ENCODE data around the gene CMTM6.
"Not testable (repeated sequence)": the region's sequence is repeated elsewhere in the genome, so short reads cannot be mapped to it uniquely, and the experiment has no call there.

CMTM6 gene, protein sequence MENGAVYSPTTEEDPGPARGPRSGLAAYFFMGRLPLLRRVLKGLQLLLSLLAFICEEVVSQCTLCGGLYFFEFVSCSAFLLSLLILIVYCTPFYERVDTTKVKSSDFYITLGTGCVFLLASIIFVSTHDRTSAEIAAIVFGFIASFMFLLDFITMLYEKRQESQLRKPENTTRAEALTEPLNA

DNA sequence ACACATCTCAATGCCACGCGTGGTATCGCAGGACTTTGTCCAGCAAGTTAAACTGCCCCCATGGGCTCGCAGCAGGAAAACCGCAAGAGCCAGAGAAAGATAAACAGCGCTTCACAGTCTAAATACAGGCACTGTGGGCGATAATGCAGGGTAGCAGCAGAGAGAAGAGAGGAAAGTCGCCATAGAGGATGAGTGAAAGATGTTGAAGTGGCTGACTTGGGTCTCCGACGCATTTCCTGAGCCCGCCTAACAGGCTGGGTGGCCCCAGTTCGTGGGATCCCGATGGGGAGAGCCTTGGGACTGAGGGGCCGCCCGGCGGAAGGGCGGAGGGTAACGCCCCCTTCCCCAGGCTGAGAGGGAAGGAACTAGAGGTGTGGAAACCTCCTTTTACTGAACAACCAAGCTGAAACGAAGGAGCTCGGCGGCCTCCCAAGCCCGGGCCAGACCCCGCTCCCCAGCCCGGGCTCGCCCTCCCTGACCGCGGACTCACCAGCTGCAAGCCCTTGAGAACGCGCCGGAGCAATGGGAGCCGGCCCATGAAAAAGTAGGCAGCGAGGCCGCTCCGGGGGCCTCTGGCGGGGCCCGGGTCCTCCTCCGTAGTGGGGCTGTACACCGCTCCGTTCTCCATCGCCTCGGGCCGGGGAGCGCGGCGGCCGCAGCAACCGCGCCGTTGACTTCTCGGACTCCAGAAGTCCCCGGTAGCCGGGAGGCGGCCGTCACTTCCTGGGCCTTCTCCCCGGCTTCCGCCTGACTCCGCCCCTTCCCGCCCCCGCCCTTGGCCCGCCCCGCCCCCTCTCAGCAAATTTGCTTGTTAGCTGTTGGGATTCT is at the start of gene CMTM6:
TSS of gene CMTM6 (minus strand) at position 735 of the 828 bp plus-strand sequence. CDS start at position 628, 107 bp downstream.
- no peaks in the 10 kb centered on the region for H3K9me3 Mint-ChIP-seq

DNA sequence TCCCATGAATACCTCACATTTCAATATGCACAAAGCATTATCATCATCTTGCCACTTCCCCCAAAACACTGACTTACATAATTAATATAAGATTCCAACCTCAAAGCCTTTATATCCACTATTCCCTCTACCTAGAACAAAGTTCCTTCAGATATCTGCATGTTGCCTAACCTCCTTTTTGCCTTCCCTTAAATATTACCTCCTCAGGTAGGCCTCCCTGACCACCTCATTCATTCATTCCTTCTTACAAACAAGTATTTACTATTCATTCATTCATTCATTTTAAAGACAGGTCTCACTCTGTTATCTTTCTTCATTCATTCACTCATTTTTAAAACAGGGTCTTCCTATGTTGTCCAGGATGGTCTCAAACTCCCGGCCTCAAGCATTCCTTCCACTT is 49.4 kb upstream of the CMTM6 start:
- peaks cover 37% of the 10 kb centered on the region for H3K4me1 Mint-ChIP-seq

More for the DNA sequence above, at the start of gene CMTM6:
- ATAC-seq, result peak; percentile 88
- Mint-ChIP-seq H3K27me3 (no peaks in the 10 kb centered on the region), H3K27ac (peak within 1 kb of the TSS; percentile 95 to 96), H3K4me3 (peak within 1 kb of the TSS; percentile 97 to 98), H3K4me1 (peaks cover 37% of the 10 kb centered on the region)
- peak; percentile 69 to 78 for DNase-seq

DNA sequence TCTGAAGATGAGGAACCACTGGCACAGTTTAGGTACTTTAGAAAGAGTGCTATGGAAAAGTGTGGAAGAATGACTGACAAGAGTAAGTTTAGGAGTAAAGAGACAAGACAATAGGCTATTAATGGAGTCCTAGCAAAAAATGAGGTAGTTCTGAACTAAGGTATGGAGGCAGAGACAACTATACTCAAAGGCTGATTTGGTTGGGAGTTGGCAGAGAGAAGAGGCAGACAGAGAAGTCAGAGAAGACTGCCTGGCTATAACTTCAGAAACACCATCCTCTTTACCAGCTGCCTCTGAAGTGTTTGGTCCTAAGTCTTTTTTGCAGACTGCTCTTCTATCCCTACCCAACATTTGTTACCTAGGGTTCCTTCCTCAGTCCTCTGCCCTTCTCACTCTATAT is 48.8 kb upstream of the CMTM6 start:
- no peak for DNase-seq
- Mint-ChIP-seq H3K4me3 (no peak overlapping the region), H3K4me1 (peaks cover 32% of the 10 kb centered on the region), H3K27me3 (no peaks in the 10 kb centered on the region), H3K27ac (peak overlapping the region in 1 of 2 donors; percentile 24), H3K9me3 (no peaks in the 10 kb centered on the region)
- ATAC-seq, result no peak

More for the DNA sequence above, 49.4 kb upstream of the CMTM6 start:
- DNase-seq (no peak), ATAC-seq (no peak)
- Mint-ChIP-seq H3K4me3 (no peak overlapping the region), H3K9me3 (no peaks in the 10 kb centered on the region), H3K27ac (no peak overlapping the region), H3K27me3 (no peaks in the 10 kb centered on the region)

DNA sequence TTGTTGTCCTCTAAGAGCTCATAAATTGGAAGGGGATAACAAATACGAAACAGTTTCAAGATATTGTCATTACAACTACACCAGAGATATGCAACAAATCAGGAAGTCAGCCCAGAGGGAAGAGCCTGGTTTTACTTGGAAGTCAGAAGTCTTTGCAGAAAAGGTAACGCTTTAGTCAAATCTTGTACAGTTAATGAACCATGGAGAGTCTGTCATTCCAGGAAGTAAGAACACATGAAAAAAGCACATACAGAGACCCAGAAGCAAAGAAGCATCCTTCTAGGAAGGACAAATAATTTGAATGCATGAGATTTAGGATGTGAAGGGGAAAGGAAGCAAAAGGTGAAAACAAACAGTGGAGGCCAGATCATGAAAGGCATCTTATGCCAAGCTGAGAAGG is 48.4 kb upstream of the CMTM6 start:
- Mint-ChIP-seq H3K4me1 (peaks cover 28% of the 10 kb centered on the region), H3K27ac (peak overlapping the region in 1 of 2 donors; percentile 24), H3K4me3 (no peak overlapping the region), H3K9me3 (no peaks in the 10 kb centered on the region), H3K27me3 (no peaks in the 10 kb centered on the region)
- DNase-seq (no peak), ATAC-seq (no peak)

DNA sequence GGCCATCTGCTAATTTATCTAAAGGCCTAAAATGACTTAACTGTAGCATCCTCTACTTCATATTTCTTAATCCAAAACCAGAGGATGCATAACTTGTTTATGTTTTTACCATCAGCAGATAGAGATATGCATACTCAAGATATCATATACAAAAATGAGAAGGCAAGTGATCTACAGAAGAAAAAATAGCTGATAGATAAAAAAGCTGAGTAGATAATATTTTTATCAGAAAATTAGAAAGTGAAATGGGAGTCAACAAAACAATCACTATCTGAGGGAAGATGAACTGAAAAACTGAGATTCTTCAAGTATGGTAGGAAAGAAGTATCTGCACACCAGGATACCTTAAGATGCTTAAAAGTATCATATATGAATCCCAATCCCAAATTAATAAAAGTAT is 42.7 kb upstream of the CMTM6 start:
- Mint-ChIP-seq H3K27ac (no peak overlapping the region), H3K4me3 (no peak overlapping the region), H3K27me3 (no peaks in the 10 kb centered on the region), H3K9me3 (no peaks in the 10 kb centered on the region), H3K4me1 (peaks cover 14% of the 10 kb centered on the region)
- DNase-seq, result no peak
- ATAC-seq, result no peak

- no peak for ATAC-seq
- H3K27ac Mint-ChIP-seq, result peak overlapping the region; percentile 78 to 80
- DNase-seq, result no peak
- H3K4me1 Mint-ChIP-seq, result peaks cover 14% of the 10 kb centered on the region
- no peaks in the 10 kb centered on the region for H3K9me3 Mint-ChIP-seq
- H3K4me3 Mint-ChIP-seq, result no peak overlapping the region
- H3K27me3 Mint-ChIP-seq, result no peaks in the 10 kb centered on the region
Observed at GRCh38 chr3:32544894-32545293, 42.2 kb upstream of the CMTM6 start.

GRCh38 chr3:32542807-32543206 is 40.2 kb upstream of the CMTM6 start:
- ATAC-seq, result peak; percentile 53
- peaks cover 14% of the 10 kb centered on the region for H3K4me1 Mint-ChIP-seq
- H3K4me3 Mint-ChIP-seq, result no peak overlapping the region
- no peaks in the 10 kb centered on the region for H3K9me3 Mint-ChIP-seq
- H3K27me3 Mint-ChIP-seq, result no peaks in the 10 kb centered on the region
- no peak overlapping the region for H3K27ac Mint-ChIP-seq
- no peak for DNase-seq

DNA sequence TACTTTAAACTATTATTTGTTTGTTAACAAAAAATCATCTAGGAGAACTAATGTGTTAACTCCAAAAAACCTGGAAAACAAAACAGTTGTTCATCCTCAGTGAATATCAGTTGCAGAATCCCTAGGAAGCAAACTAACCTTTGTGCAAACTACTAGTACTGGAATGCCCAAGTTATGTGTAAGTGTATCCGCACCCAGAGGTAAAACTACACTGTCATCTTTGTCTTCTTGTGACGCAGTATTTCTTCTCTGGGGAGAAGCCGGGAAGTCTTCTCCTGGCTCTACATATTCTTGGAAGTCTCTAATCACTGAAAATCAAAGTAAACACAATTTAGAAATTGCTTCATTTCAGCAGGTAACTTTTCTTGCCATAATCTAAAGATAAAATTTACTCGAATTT is 38.2 kb upstream of the CMTM6 start:
- no peak overlapping the region for H3K4me3 Mint-ChIP-seq
- peaks cover 14% of the 10 kb centered on the region for H3K4me1 Mint-ChIP-seq
- DNase-seq, result no peak
- ATAC-seq, result no peak
- no peaks in the 10 kb centered on the region for H3K9me3 Mint-ChIP-seq
- no peaks in the 10 kb centered on the region for H3K27me3 Mint-ChIP-seq
- no peak overlapping the region for H3K27ac Mint-ChIP-seq

GRCh38 chr3:32532434-32532833 is 29.8 kb upstream of the CMTM6 start:
- peaks cover 9% of the 10 kb centered on the region for H3K4me1 Mint-ChIP-seq
- no peak overlapping the region for H3K4me3 Mint-ChIP-seq
- ATAC-seq, result no peak

DNA sequence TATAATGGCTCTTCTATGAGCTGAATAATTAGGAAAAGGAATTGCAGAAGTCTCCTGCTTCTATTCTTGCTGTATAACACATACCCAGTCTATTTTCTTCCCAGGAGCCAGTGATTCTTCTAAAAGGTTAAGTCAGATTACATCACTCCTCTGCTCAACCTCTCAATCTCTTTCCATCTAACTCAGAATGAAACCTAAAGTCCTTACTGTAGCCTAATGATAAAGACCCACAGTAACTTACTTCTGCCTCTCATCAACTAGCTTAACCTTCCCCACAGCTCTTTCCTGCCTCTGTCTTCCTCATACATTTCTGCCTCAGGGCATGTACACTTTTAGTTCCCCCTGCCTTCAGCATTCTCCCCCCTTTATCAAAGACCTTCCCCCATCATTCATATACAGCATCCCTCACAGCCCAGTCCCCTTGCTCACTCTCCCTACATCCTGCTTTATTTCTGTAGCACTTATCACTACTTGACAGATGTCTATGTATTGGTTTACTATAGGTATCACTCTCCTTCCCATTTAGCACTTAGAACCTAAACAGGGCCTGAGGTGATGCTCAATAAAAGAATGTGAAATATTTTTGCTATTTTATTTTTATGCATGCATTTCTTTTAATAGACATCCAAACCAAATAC is 28.5 kb upstream of the CMTM6 start:
- ATAC-seq (peak; percentile 97), DNase-seq (no peak)
- no peaks in the 10 kb centered on the region for H3K27me3 Mint-ChIP-seq
- H3K4me1 Mint-ChIP-seq, result peaks cover 9% of the 10 kb centered on the region
- H3K4me3 Mint-ChIP-seq, result no peak overlapping the region
- H3K9me3 Mint-ChIP-seq, result no peaks in the 10 kb centered on the region
- H3K27ac Mint-ChIP-seq, result peak overlapping the region in 1 of 2 donors; percentile 69

More at GRCh38 chr3:32532434-32532833, 29.8 kb upstream of the CMTM6 start:
- Mint-ChIP-seq H3K27me3 (no peaks in the 10 kb centered on the region), H3K9me3 (no peaks in the 10 kb centered on the region), H3K27ac (peak overlapping the region in 1 of 2 donors; percentile 57)
- no peak for DNase-seq

- no peak overlapping the region for H3K27ac Mint-ChIP-seq
- H3K4me1 Mint-ChIP-seq, result peaks cover under 1% of the 10 kb centered on the region
- ATAC-seq (no peak), DNase-seq (no peak)
- H3K27me3 Mint-ChIP-seq, result no peaks in the 10 kb centered on the region
- H3K9me3 Mint-ChIP-seq, result no peaks in the 10 kb centered on the region
- no peak overlapping the region for H3K4me3 Mint-ChIP-seq
Observed at GRCh38 chr3:32525720-32526119, 23.1 kb upstream of the CMTM6 start.

DNA sequence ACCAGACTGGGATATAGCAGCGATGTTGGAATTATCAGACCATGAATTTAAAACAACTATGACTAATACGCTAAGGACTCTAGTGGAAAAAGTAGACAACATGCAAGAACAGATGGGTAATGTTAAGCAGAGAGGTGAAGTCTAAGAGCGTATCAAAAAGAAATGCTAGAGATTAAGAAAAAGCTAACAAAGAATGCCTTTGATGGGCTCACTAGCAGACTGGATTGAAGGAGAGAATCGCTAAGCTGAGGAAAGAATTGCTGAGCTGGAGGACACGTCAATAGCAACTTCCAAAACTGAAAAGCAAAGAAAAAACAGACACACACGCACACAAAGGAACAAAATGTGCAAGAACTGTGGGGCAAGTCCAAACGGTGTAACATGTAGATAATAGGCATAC is 20.0 kb upstream of the CMTM6 start:
- no peak for ATAC-seq
- Mint-ChIP-seq H3K27ac (peak overlapping the region in 1 of 2 donors; percentile 22), H3K4me3 (no peak overlapping the region), H3K4me1 (no peaks in the 10 kb centered on the region), H3K9me3 (no peaks in the 10 kb centered on the region), H3K27me3 (no peaks in the 10 kb centered on the region)
- no peak for DNase-seq

- H3K27ac Mint-ChIP-seq, result peak overlapping the region in 1 of 2 donors; percentile 89
- not testable (repeated sequence) for H3K9me3 Mint-ChIP-seq, DNase-seq, ATAC-seq, H3K27me3 Mint-ChIP-seq, H3K4me1 Mint-ChIP-seq, H3K4me3 Mint-ChIP-seq
Observed at GRCh38 chr3:32518921-32519320, 16.3 kb upstream of the CMTM6 start.

DNA sequence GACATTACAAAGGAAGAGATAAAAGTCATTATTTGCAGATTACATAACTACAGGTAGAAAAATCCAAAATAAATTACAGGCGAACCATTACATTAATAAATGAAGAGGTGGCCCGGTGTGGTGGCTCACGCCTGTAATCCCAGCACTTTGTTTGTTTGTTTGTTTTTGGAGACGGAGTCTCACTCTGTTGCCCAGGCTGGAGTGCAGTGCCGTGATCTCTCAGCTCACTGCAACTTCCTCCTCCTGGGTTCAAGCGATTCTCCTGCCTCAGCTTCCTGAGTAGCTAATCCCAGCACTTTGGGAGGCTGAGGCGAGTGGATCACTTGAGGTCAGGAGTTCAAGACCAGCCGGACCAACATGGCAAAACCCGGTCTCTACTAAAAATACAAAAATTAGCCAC is 14.1 kb upstream of the CMTM6 start:
- not testable (repeated sequence) for ATAC-seq, H3K27ac Mint-ChIP-seq

DNA sequence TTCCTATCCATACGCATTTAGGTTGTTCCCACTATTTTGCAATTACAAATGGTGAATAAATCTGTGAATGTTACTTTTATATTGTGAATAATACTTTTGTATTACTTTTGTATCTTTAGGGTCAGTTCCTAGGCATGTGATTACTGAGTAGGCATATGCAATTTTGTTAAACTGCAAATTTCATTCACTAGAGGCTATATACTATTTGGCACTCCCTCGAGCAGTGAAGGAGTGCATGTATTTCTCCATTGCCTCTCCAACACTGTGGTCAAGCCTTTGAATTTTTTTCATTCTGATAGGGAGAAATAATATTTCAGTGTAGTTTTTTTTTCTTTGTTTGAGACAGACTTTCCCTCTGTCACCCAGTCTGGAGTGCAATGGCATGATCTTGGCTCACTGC is 8.4 kb upstream of the CMTM6 start:
- Mint-ChIP-seq H3K4me3 (no peak overlapping the region), H3K27me3 (no peaks in the 10 kb centered on the region), H3K27ac (no peak overlapping the region), H3K4me1 (peaks cover 4% of the 10 kb centered on the region), H3K9me3 (no peaks in the 10 kb centered on the region)
- ATAC-seq (no peak), DNase-seq (no peak)

More for the DNA sequence above, 14.1 kb upstream of the CMTM6 start:
- DNase-seq, H3K4me1 Mint-ChIP-seq, H3K4me3 Mint-ChIP-seq, H3K27me3 Mint-ChIP-seq, H3K9me3 Mint-ChIP-seq: not testable (repeated sequence)

Data from stimulated activated naive CD8-positive, alpha-beta T cell treated with anti-CD3 and anti-CD28 coated beads, Interleukin-15, amount 100 ng/mL, for 72 hours (primary cell).